Measurements from ENCODE around the gene TAS2R31. TPM values are rescaled to one million over a fixed set of nuclear protein-coding genes. Genes with fewer than 3 reads are reported as not detected.
"Not testable (repeated sequence)": the region's sequence is repeated elsewhere in the genome, so short reads cannot be mapped to it uniquely, and the experiment has no call there.

TAS2R31 gene, protein sequence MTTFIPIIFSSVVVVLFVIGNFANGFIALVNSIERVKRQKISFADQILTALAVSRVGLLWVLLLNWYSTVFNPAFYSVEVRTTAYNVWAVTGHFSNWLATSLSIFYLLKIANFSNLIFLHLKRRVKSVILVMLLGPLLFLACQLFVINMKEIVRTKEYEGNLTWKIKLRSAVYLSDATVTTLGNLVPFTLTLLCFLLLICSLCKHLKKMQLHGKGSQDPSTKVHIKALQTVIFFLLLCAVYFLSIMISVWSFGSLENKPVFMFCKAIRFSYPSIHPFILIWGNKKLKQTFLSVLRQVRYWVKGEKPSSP
- total RNA-seq (2014; rRNA removed; shearing (Covaris generic)), result 1.7 and 2.7 TPM in 2 replicates
- 0.40 and 0.49 TPM in 2 replicates for polyA plus RNA-seq (2014; cell fraction: nucleus; rRNA removed)

DNA sequence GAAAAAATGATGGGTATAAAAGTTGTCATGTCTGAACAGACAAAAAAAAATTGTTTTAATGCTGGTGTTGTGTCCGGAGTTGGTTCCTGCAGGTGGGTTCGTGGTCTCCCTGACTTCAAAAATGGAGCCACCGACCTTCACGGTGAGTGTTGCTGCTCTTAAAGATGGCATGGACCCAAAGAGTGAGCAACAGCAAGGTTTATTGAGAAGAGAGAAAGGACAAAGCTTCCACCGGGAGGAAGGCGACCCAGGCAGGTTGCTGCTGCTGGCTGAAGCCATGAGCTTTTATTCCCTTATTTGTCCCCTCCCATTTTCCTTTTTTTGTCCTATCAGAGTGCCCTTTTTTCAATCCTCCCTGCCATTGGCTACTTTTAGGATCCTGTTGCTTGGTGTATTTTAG is at the start of gene TAS2R31:
Gene TAS2R31, minus strand, starts transcription at position 101 of the 400 bp plus-strand sequence. Its CDS starts 72 bp downstream, at position 29.
- DNase-seq (ENCODE audit: extremely low read depth, low read depth), result no peak

DNA sequence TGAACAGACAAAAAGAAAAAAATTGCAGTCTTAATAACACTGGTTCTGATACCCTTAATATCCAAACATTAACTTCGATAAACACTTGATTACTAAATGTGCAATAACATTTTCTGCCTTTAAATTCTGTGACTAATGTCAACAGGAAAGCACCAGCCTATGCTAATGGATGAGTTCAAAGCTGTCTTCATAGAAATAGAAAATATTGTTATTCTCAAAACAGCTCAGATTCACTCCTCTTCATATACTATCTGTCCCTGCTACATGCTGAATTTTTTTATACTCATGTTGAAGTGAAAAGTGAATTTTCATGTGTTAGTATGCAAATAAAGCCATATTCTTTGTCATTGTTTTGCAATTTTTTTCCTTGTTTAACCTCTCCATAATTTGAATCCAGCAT is 47.0 kb upstream of the TAS2R31 start:
- DNase-seq (ENCODE audit: extremely low read depth, low read depth), result no peak

DNA sequence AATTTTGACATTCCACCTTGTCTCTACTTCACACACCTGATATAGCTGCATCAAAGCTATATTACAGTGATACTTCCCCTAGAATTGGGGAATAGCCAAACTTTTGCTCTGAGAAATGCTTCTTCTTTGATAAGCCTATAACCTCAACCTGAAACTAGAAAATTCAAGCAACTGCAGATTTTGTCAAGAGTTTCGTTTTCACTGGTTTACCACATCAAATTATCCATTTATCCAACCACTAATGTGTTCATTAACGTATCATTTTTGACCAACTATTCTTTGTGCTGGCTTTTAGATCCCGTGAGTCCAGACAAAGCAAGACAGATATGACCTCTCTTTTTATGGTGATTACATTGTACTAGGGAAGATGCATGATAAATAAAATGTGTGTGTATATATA is 44.4 kb upstream of the TAS2R31 start:
- DNase-seq (ENCODE audit: extremely low read depth, low read depth), result no peak

DNA sequence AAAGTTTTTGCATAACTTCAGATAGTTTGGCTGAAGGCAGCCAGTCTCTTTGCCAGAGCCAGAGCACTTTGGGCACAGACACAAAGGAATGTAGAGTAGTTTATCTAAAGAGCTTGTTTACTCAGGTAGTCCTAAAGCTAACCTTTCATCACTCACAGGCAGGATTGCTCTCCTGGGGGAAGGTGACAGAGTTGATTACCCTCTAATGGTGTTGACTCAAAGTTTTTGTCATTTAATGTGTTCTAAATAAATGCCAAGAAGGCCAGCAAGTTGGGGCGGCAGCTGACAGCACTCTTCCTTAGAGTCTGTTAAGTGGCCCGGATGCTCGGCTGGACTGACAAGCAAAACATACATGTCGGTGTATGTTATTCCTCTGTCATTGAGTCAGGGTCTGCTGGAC is 40.2 kb upstream of the TAS2R31 start:
- no peak for DNase-seq (ENCODE audit: extremely low read depth, low read depth)

DNA sequence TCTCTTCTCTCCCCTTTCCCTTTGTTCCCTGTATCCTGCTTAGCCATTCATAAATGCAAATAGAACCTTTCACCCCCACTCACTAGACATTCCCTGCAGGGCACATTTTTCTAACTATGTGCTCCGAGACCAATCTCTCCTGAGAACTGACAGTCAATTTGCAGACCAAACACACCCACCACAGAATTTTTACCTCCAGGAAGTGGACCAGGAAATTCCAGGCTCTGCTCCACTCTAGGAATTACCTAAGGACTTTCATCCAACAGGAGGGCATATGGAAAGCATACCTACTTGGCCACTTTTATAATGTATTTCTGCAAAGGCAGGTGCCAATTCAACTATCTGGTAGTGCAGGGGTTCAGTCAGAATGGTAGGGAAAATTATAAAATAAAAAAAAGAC is 39.8 kb upstream of the TAS2R31 start:
- no peak for DNase-seq (ENCODE audit: extremely low read depth, low read depth)

DNA sequence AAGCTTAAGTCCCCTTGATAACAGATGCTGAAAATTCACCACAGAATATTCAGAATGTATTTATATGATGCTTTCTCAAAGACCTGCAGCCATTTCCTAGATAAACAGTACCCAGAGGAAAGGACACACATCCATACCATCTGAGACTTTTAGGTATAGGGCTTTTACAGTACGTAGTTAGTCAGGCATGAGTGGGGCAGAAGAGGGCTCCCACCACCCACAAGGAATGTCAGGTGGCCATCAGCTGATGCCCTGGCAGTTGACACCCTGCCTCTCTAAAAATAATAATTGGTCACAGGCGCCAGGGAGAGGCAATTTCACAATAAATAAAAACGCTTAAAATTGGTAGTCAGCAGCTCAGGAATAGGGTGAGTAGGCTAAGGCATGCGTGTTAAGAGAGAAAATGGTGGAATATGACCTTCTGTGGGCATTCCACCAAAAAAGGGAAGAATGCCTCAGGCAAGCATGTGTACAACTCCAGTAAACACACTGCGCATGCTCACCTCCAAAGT is 38.7 kb upstream of the TAS2R31 start:
- no peak for DNase-seq (ENCODE audit: extremely low read depth, low read depth)

DNA sequence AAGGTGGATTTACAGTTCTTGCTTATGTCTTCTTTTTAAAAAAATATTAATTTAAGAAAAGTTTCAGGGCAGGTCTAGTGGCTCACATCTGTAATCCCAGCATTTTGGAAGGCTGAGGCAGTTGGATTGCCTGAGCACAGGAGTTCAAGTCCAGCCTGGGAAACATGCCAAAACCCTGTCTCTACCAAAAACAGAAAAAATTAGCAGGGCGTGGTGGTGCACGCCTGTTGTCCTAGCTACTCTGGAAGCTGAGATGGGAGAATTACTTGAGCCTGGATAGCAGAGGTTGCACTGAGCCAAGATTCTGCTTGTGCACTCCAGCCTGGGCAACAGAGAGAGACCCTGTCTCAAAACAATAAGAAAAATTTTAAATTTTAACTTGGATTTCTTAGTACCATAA is 36.3 kb upstream of the TAS2R31 start:
- no peak for DNase-seq (ENCODE audit: extremely low read depth, low read depth)

DNA sequence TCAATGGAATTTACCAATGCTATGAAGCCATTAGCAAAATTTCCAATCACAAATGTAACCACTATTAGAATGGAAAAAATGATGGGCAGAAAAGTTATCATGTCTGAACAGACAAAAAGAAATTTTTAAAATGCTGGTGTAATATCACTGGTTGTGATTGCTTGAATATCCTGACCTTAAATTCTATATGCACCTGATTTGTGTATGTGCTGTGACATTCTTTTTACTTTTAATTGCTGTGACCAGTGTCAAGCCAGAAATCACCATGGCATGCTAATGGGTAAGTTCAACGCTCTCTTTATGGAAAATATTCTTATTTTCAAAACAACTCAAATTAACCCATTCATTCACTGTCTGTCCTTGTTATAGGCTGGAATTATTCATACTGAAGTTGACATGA is 31.0 kb upstream of the TAS2R31 start, which contains the start of gene TAS2R46:
Gene TAS2R46, minus strand, starts transcription at position 101 of the 400 bp plus-strand sequence. Its CDS starts 0 bp downstream, at position 101.
- not testable (repeated sequence) for DNase-seq (ENCODE audit: extremely low read depth, low read depth)

DNA sequence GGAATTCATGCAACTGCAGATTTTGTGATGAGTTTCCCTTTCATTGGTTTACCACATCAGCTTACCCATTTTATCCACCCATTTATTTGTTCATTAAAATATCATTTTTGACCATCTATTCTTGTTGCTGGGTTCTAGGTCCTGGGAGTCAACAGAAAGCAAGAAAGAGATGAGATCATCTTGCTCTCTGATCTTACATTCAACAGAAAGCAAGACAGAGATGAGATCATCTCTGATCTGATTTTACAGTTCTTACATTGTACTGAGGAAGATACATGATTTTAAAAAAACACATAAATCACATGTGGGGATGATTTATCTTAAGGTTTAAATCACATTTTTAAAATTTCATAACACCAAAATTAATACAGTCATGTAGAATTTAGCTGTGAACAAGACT is 28.6 kb upstream of the TAS2R31 start:
- DNase-seq (ENCODE audit: extremely low read depth, low read depth), result no peak

DNA sequence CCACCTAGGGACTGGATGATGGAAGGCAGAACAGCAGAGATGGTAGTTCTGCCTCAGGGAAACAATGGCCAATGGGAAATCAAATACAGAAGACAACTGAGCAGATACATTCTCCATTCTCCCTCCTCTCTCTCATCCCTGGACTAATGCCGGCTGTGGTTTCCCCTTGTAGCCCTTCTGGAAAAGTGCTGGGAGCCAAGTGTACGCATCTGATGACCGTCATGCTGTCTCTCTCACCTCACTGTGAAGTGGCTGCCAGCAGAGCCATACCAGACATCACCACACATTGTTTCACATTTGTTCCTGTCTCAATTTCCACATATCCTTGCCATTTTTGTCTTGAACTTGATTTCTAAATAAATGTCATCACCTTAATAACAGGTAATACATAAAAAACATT is 27.8 kb upstream of the TAS2R31 start:
- DNase-seq (ENCODE audit: extremely low read depth, low read depth), result no peak

DNA sequence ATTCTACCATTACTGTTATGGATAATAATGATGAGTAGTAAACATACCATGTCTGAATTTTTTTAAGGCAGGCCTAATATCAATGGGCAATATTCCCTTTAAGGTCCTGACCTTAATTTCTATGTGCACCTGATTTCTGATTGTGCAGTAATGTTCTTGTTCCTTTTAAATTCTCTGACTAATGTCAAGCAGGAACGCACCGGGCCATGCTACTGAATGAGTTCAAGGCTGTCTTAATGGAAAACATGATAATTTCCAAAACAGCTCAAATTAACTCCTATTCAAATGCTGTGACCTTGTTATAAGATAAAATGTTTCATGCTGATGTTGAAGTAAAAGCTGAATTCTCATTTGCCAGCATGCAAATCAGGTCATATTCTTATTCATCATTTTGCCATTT is 24.1 kb upstream of the TAS2R31 start:
- DNase-seq (ENCODE audit: extremely low read depth, low read depth), result no peak

DNA sequence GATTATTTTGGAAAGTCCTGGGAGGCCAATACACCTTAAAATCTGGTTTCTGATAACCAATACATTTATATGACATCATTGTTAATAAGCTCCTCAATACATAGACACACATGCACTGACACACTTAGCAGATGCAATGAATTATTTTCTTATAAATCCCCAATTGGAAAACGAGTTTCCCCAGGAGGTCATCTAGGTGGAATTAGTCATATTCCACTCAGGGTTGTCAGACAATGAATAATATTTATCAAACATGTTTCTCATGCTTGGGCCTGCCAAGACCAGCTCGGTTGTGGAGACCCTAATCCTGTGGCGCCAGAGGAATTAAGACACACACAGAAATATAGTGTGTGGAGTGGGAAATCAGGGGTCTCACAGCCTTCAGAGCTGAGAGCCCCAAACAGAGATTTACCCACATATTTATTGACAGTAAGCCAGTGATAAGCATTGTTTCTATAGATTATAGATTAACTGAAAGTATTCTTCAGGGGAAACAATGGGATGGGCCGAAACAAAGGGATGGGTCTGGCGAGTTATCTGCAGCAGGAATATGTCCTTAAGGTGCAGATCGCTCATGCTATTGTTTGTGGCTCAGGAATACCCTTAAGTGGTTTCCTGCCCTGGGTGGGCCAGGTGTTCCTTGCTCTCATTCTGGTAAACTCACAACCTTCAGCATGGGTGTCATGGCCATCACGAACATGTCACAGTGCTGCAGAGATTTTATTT is 18.8 kb upstream of the TAS2R31 start:
- DNase-seq (ENCODE audit: extremely low read depth, low read depth), result not testable (repeated sequence)

DNA sequence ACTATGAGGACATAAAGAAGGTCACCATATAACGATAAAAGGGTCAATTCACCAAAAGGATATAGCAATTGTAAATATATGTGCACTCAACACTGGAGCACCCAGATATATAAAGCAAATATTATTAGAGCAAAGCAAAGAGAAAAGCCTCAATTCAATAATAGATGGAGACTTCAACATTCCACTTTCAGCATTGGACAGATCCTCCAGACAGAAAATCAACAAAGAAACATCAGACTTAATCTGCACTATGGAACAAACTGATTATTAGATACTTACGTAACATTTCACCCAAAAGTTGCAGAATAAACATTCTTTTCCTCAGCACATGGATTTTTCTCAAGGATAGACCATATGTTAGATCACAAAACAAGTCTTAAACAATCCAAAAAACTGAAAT is 10.2 kb upstream of the TAS2R31 start:
- not testable (repeated sequence) for DNase-seq (ENCODE audit: extremely low read depth, low read depth)

DNA sequence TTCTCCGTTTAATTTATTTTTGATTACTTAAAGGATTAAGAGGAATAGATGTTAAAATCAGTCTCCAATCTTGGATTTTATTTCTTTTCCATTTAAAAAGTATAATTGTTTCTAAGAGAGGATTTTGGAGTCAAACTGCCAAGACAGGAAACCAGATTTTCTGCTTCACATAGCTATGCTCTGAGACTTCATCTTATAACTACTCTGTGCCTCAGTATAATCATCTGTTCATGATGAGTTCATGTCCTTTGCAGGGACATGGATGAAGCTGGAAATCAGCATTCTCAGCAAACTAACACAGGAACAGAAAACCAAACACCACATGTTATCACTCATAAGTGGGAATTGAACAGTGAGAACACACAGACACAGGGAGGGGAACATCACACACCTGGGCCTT is 9.0 kb upstream of the TAS2R31 start:
- no peak for DNase-seq (ENCODE audit: extremely low read depth, low read depth)

DNA sequence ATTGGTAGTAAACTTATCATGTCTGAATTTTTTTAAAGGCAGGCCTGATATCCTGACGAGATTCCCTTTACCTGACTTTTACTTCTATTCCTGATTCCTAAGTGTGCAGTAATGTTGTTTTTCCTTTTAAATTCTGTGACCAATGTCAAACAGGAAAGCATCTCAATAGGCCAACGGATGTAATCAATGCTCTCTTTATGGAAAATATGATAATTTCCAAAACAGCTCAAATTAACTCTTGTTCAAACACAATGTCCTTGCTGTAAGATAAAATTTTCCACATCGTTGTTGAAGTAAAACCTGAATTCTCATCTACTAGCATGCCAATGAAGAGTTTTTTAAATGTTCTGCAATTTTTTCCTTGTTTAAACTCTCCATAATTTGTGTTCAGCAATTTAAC is 8.0 kb upstream of the TAS2R31 start:
- DNase-seq (ENCODE audit: extremely low read depth, low read depth), result no peak

DNA sequence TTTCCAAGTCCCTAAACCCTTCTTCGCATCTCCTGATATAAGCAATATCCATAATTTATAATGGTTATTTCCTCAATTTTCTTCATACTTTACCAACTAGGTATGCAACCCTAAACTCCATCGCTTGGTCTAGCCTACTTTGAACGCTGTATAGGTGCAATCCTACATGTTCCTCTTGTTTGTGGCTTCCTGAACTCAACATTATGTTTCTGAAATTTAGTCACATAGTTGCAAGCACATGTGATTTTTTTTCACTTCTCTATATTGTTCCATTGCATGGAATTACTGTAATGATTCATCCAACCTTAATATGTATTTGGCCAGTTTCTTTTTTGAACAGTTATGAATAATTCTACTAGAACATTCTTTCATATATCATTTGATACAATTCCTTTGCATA is 2.8 kb upstream of the TAS2R31 start:
- not testable (repeated sequence) for DNase-seq (ENCODE audit: extremely low read depth, low read depth)

DNA sequence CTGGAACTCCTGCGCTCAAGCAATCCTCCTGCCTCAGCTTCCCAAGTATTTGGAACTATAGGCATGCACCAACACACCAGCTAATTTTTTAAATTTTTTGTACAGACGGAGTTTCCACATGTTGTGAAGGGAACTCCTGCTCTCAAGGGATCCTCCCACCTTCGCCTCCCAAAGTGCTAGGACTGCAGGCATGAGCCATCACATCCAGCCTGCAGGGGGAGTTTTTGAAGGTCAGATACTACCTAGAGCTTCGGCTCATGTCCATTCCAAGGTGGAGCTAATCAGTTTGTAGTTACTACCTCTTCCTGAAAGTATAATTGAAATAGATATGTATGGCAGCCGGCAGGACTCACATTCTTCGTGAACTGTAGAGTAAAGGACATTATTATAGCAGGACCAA is 5.1 kb downstream of the TAS2R31 start:
- no peak for DNase-seq (ENCODE audit: extremely low read depth, low read depth)

DNA sequence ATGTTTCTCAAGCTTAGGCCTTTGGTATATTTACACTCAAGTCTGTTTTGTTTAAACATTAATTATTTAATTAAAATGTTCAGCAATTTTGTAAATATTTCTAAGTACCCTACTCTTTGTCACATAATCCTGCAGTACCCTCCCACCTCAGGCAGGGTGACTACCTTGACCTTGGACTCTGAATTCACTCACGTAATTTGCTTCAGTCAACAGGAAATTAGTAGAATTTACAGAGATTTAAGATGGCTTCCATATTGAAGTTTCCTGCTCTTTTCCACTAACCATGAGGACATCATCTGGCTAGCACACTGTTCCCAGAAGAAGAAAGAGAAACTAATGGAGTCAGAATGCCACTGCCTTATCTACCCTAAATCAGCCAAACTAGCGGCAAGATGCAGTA is 7.8 kb downstream of the TAS2R31 start:
- DNase-seq (ENCODE audit: extremely low read depth, low read depth), result no peak

DNA sequence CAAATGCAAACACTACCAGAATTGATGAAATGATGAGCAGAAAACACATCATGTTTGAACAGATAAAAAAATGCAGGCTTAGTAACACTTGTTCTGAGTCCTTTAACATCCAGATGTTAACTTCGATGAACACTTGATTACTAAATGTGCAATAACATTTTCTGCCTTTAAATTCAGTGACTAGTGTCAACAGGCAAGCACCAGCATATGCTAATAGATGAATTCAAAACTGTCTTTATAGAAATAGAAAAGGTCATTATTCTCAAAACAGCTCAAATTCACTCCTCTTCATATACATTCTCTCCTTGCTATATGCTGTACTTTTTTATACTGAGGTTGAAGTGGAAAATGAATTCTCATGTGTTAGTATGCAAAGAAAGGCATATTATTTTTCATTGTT is 8.7 kb downstream of the TAS2R31 start, which contains the start of gene TAS2R19:
Gene TAS2R19, minus strand, starts transcription at position 101 of the 400 bp plus-strand sequence. Its CDS starts 49 bp downstream, at position 52.
- DNase-seq (ENCODE audit: extremely low read depth, low read depth), result no peak

DNA sequence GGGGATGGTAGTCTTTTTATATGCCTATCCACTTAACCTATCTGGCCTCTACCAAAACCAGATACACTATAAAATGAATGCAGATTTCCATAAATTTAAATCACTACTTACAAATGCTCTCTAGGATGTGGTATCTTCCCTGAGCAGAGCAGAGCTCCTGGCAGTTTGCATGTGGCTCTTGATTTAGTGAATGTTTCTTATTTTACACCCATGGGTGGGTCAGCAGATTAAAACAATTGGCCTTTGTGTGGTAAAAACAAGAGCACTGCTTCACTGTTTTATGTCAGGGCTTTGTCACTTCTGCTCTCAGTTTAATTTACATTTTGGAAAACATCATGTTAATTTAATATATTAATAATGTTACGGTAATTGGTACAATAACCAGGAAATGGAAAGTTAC is 14.3 kb downstream of the TAS2R31 start:
- no peak for DNase-seq (ENCODE audit: extremely low read depth, low read depth)

DNA sequence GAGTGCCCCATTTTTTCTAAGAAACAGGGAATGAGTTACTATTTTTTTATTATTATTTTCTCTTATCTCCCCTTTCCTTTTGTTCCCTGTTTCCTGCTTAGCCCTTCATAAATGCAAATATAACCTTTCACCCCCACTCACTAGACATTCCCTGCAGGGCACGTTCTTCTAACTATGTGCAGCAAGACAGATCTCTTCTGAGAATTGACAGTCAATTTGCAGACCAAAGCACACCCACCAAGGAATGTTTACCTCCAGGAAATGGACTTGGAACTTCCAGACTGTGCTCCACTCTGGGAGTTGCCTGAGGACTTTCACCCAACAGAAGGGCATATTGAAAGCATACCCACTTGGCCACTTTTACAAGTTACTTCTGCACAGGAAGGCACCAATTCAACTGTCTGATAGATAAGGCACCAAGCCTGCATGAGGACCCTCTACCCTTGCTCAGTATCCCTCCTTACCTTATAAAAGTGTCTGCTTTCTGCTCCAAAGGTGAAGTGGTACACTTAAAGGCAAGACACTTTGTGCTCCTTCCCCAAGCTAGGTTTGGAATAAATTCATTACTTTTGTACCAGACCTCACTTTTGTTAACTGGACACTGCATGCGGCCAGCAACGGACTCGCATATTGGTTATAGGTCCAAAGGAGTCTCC is 15.3 kb downstream of the TAS2R31 start:
- no peak for DNase-seq (ENCODE audit: extremely low read depth, low read depth)
